Inflammatory macrophage treated with lipopolysaccharide for 4 hours (primary cell): ENCODE results near the gene STEAP1B.

Source experiments
- DNase-seq: peaks from one replicate; pipeline ENCODE4 v3.0.0-alpha.2; 2020

STEAP1B gene

GRCh38 chr7:22427104-22427503, 72.9 kb downstream of the STEAP1B start:
- no peak for DNase-seq

- no peak for DNase-seq
Measured at GRCh38 chr7:22426463-22427094, 73.4 kb downstream of the STEAP1B start.

- no peak for DNase-seq
Measured at GRCh38 chr7:22425361-22425760, 74.6 kb downstream of the STEAP1B start.

- no peak for DNase-seq
Measured at GRCh38 chr7:22422831-22423615, 77.0 kb downstream of the STEAP1B start.

- DNase-seq = no peak
Measured at GRCh38 chr7:22420973-22421635, 78.9 kb downstream of the STEAP1B start.

GRCh38 chr7:22420008-22420407, 80.0 kb downstream of the STEAP1B start:
- no peak for DNase-seq

GRCh38 chr7:22419488-22419887, 80.5 kb downstream of the STEAP1B start:
- no peak for DNase-seq

GRCh38 chr7:22418251-22419046, 81.5 kb downstream of the STEAP1B start:
- no peak for DNase-seq

- DNase-seq = no peak
Measured at GRCh38 chr7:22417841-22418240, 82.1 kb downstream of the STEAP1B start.

- no peak for DNase-seq
Measured at GRCh38 chr7:22417349-22417748, 82.6 kb downstream of the STEAP1B start.

GRCh38 chr7:22414424-22414823, 85.6 kb downstream of the STEAP1B start:
- no peak for DNase-seq

- DNase-seq = no peak
Measured at GRCh38 chr7:22413211-22413610, 86.8 kb downstream of the STEAP1B start.

GRCh38 chr7:22411977-22412693, 87.9 kb downstream of the STEAP1B start:
- DNase-seq = no peak

GRCh38 chr7:22406715-22407114, 93.3 kb downstream of the STEAP1B start:
- no peak for DNase-seq

GRCh38 chr7:22404421-22405023, 95.5 kb downstream of the STEAP1B start:
- no peak for DNase-seq

GRCh38 chr7:22403344-22403743, 96.6 kb downstream of the STEAP1B start:
- no peak for DNase-seq

GRCh38 chr7:22402250-22402649, 97.7 kb downstream of the STEAP1B start:
- DNase-seq = no peak

GRCh38 chr7:22400936-22401553, 98.9 kb downstream of the STEAP1B start:
- no peak for DNase-seq

- no peak for DNase-seq
Measured at GRCh38 chr7:22400150-22400814, 99.7 kb downstream of the STEAP1B start.

- no peak for DNase-seq
Measured at GRCh38 chr7:22399546-22399945, 100.4 kb downstream of the STEAP1B start.

- DNase-seq = no peak
Measured at GRCh38 chr7:22399091-22399490, 100.9 kb downstream of the STEAP1B start.
